HG02623 (cell line): Measurements from ENCODE around the gene RREB1.

ENCODE experiments used
- ATAC-seq: cut with Tn5 transposase; IDR thresholded peaks from one replicate; pipeline ENCODE4 v1.9.1; 2021; ENCODE audit warnings: moderate library complexity; ENCODE audit not compliant: unreplicated experiment

RREB1 gene

DNA sequence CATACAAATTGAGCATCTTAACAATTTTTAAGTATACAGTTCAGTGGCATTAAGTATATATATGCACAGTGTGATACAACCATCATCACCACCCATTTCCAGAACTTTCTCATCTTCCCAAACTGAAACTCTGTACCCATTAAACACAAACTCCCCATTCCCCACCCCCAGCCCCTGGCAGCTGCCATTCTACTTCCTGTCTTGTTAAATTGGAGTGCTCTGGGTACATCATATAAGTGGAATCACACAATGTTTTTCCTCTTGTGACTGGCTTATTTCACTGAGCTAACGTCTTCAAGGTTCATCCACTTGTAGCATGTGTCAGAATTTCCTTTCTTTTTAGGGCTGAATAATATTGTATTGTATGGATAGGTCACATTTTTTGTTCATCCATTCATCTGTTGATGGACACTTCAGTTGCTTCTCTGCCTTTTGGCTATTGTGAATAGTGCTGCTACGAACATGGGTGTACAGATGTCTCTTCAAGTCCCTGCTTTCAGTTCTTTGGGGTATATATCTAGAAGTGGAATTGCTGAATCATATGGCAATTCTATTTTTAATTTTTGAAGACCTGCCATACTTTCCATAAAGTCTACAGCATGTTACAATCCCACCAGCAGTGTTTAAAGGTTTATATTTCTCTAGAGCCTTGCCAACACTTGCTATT lies 19.6 kb upstream of the RREB1 start:
- no peak for ATAC-seq

DNA sequence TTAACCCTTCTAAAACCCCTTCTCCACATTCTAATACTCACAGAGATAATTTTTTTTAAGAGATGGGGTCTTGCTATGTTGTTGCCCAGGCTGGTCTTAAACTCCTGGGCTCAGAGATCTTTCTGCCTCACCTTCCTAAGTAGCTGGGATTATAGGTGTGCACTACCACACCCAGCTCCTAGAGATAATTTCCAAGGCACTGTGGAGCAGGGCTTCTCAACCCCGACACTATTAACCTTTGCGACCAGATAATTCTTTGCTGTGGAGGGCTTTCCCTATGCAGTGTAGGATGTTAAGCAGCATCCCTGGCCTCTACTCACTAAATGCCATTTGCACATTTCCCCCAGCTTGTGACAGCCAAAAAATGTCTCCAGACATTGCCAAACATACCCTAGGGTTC lies 8.8 kb upstream of the RREB1 start:
- no peak for ATAC-seq

DNA sequence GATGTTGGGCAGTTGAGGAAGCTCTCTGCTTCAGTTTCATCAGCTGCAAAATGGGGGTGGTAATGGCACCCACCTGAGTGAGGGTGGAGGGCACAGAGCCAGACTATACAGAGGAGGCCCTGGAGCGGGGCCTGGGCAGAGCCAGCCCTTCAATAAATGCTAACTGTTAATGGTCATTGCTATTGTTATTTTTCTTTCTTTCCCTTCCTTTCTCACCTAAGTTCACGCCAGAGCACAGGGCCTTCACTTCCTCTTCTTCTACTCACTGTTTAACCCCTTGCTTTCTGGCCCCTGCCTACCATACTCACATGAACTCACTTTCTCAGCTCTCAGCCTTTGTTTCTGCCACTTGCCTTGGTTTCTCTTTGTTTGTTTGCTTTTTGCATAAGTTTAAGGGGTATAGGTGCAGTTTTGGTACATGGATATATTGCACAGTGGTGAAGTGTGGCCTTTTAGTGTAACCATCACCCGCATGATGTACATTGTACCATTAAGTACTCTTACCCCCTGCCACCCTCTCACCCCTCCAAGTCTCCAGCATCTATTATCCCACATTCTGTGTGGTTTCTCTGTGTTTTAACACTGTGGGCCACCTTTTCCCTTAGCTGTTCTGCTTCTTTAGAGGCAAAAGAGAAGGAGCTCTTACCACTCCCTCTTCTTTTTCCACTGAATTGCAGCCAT lies 7.5 kb upstream of the RREB1 start:
- no peak for ATAC-seq

DNA sequence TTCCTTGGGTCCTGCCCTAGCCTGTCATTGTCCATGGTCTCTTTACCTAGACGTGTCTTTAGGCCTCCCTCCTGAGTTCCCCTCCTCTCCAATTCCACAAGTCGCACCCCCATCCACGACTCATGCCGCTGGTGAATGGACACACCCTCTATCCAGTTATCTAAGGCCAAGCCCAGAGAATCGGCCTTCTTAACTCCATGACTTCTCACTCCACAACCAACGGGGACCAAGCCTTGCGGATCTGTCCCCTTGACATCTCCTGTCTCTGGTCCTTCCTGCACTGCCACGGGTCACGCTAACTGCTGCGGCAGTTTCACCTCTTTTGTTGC lies 7.0 kb upstream of the RREB1 start:
- ATAC-seq: no peak

DNA sequence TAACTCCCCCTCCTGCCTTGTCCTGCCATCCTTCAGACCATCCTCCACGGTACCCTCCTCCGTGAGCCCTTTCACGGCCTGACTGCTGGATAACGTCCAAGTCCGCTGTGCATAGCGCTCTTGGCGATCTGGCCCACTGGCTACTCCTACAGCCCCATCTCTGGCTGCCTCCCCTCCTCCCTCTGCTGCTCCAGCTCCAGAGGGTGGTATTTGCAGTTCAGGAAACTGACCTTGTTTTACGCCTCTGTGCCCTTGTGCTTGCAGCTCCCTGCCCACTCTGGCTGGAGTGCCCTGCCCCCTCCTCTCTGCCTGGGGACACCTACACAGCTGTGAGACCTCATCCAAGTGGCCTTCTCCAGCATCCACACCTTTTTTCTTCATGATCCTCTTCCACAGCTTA lies 6.5 kb upstream of the RREB1 start:
- no peak for ATAC-seq

DNA sequence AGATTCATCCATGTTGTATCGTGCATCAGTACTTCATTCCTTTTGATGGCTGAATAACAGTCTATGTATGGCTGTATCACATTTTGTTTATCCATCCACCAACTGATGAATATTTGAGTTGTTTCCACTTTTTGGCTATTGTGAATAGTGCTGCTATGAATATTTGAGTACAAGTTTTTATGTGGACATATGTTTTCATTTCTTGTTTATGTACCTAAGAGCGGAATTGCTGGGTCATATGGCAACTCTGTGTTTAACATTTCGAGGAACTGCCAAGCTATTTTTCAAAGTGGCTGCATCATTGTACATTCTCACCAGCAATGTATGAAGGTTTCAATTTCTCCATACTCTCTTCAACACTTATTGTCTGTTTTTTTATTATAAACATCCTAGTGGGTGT lies 3.0 kb upstream of the RREB1 start:
- ATAC-seq: no peak

DNA sequence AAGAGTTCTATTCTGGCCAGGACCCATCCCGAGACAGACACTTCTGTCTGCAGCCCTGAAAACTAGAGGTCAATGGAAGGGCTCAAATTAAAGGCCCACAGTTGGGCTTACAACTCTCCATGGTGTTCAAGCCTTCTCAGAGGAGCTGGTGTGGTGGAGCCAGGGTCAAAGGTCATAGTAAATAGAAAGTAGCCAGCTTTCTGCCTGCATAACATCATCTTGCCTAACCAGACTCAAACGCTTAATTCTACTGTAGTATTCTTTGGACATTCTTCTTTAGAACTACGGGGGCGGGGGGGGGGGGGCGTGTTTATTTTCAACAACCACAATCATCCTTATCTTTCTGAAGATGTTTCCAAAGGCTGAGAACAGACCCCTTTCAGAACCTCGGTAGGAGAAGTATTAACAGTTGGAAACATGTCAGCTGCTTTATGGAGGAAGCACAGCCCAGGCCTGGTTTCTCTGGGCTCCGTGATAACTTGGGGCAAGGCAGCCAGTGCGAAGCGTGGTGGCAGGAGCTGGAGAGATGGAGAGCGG lies 1.5 kb upstream of the RREB1 start:
- no peak for ATAC-seq

DNA sequence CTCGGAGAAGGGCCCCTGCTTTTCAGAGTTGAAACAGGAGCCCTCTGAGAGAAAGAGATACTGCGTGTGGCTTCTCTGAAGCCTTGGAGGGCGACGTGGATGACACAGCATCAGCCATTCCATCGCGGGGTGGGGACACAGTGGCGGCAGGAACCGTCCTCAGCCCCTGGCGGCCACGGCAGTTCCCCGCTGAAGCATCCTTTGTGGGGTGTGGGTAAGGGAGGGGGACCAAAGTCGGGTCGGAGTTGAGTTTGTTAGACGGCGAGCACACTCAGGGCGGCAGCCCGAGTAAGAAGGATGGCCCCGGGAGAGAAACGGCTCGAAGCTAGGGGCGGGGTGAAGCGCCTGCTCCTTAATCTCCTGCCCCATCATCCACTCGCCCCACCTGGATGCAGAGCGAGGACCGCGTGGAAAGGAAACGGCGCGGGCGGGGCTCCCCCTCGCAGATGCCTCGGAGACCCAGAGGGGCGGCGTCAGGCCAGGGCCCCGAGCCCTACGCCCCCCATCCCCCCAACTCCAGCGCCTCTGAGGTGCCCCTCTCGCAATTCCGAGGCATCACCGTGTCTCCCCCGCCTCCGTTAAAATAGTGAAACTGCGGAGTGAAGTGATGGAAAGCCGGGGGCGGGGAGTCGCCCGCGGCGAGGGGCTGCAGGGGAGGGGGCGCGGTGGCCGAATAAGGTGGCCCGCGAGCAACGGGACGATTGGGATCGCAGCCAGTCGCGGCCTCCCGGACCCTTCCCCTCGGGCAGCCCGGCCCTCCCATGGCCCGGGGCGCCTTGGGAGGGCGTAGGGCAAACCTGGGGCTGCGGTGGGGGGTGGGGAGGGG lies 796 bp upstream of the RREB1 start:
- ATAC-seq: peak; percentile 26

DNA sequence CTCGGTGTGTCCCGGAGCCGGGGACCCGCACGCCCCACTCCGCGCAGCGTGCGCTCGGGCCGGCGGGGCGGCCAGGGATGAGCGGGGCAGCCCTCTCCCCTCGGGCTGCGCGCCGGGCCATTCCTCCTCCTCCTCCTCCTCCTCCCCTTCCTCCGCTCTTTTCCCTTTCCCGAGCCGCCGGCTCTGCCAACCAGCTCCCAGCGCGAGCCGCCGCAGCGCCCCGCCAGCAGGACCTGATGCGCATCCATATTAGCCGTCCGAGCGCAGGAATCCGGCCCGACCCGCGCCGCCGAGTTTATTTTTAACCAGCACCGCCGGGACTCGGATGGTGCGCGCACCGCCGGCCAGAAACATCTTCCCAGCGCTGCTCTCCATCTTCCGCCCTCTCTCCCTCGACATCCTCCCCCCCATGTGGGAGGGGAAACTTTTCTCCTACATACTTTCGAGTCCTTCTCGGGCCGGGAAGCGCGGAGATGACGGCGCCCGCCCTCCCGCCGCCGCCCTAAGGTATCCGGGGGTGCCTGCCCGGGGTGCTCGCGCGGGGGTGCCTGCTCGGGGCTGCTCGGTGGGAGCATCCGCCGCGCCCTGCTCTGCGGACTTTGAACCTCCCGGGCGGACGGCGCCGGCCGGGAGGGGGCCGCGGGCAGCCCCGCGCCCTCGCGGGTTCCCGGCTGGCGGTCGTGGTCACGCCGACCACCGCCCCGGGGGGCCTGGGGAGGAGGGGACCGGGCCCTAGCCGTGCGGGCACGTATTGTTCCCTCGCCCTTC lies 619 bp downstream of the RREB1 start:
- ATAC-seq: no peak

DNA sequence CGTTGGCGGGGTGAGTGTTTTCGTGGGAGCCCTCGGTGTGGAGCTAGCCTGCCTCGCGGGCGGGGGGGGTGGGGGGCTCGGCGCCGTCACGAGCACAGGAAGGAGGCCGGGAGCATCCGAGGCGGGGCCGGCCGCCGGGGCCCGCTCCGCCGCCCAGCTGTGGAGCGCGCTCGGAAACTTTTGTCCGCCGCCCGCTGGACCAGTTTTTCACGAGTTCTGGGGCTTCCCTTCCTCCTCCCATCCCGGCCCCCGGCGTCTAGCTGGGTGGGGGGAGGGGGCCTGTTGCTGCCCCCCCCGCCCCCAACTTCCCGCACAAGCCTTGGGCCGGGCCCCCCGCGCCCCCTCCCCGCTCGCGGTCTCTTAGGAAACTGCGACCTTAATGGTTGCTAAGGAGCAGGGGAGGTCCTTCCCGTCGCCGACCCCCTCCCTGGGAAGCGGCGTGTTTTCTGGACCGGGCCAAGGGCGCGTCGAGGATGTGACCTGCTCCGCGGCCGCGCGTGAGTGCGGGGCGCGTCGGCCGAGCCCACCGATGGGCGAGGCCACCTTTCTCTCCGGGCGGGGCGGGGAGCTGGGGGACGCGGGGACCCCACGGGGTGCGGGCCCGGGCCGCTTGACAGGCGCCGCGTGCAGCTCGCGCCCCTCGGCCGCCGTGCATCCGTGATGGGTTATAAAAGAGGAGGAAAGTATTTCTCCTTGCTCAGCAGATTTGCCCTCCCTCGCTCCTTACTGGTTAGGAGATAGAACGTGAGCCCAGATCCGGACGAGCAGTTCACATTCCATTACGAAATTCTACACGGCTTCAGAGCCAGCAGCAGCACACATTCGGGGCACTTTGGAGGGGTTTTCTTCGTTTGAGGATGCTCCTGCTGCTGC lies 1.4 kb downstream of the RREB1 start:
- ATAC-seq: no peak

DNA sequence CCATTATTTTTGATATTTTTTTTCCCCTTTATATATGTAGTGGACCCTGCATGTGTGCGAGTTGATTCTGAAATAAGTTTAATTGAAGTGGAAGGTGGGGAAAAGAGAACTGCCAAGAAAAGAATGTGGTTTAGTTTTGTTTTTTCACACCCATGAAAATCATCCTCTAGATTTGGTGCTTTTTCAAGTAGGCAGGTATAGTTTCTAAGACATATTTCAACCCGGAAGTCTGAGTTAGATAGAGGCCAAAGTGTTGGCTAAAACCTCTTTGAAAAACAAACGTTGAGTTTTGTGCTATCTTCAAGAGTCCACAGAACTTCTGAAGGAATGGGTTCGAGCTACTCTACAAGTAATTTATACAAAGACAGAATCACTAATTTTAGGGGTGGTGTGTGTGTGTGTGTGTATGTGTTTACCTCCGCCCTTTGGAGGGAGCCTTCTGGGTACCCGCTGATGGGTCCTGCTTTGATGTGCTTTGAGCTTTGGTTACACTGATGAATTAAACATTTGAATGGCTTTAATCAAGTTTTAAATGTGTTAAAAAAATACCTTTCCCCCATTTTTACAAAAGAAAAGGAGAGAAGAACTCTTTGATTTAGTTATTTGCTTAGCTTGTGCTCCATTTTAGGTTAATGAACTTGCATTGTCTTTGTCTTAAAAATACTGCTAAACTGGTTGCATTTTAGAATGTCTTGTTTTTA lies 2.5 kb downstream of the RREB1 start:
- ATAC-seq: no peak

DNA sequence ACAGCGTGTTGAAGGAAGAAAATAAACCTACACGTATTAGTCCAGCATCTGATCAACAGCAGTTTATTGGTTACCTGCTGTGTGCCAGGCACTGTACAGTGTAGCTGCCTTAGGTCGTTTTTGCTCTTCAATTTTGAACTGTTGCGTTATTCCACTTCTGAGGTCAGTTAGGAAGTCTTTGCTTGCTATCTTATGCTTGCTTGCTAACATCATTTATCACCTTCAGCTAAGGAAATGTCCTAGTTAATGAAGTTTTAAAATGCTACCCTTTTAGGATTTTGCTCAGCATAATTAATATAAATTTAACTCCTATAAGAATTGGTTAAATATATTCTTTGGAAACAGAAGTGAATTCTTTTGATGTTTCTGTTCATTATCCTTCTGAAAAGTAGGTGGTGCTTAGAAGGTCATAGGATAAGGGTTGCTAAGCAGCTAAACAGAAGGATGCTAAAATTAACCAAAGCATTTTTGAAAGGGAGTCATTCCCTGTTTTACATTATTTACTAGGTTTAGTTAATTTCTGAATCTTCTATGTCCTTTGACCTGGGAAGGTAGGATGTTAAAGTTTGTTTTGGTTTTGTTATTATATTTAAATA lies 3.4 kb downstream of the RREB1 start:
- ATAC-seq: no peak

DNA sequence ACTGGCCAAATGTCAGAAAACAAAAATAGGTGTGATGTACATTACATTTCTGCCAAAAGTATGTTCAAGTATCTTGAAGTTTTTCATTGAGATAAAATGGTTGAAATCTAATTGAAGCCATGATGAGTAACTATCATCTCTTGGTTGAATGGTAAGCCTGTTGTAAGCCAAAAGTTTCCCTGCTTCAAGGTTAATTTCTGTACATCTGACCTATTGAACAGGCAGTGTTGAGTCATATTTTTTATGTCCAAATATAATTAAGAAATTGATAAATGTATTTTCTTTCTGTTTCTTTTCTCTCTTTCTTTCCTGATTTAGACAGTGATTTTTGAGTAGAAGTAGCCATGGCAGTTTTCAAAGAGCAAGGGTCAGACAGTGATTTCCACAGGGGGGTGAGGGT lies 4.4 kb downstream of the RREB1 start:
- ATAC-seq: no peak

DNA sequence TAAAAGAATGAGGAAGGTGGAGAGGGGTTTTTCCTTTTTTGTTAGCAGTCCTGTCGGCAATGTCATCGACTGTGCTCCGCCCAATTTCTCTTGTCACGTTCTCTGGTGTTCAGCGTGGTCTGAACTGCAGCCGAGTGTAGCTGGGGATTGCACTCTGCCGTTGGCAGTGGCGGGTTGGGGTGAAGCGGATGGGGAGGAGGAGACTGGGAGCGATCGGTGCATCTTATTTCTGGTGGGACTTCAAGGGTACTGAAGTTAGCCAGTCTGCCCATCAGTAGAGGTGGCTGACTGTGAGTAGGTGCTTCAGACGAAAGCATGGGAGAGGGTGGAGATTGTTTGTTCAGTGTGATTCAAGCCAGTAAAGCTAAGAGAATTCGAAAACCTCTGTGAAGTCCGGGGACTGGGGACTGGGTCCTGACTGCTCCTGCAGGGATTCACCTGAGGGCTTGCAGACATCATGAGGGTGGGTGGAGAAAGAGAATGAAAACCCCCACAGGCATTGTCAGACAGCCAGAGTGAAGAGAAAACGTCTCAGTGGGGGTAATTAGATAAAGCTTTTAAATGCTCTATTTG lies 5.1 kb downstream of the RREB1 start:
- peak; percentile 38 for ATAC-seq

DNA sequence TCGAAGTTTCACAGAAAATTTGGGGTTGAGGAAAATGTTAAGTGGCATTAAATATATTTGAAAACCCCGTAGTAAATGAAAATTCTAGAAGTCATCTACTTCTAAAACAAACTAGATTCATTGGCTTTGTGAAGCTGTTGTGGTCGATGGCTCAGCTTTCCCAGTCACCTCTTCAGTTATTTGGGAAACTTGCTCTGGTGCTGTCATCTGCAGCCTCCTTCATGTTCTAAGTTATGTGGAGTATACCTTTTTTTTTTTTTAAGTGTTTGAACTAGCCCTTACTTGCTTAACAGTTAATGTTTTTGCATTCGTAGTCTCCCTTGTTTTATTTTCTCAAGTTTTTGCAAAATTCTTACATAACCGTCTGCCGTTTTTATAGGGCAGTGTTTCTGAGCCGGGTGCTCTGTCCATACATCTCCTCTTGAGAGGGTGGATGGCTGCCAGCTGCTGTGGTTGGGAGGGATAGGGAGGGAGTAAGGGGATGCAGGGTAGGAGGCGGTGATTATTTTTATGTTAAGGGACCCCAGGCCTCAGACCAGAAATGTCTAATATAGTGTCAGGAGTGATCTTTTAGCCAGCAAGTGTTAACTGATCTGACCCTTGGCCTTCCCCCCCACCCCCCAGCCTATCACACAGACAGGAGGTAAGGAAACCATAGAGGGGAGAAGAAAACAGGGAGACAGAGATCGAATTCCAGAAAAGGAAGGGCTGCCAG lies 7.1 kb downstream of the RREB1 start:
- ATAC-seq: no peak

DNA sequence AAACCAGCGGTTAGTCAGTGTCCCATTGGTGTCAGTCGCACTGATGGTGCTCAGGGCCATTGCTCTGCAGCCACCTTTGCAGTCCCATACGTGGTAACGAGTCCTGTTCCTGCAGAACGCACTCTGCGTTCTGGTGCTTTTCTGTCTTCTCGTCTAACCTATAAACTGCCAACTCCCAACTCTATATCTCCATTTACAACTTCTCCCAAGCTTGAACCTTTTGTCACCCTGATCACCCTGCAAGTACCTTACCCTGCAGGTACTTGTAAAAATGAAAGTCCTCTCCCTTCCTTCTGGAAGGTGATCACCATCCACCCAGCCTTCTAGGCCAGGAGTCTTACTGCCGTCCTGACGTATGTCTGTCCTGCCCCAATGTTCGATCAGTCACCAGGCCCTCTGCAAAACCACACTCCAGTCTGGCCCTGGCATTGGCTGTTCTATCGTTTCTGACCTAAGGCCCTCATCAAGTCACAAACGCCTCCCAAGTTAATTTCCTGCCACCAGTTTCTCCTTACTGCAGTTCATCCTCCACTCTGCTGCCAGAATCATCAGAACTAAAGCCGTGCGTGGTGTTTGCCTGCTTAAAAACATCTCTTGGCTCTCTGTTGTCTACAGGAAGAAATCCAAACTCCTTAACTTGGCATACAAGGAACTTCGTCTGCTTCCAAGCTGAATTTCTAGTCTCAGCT lies 7.9 kb downstream of the RREB1 start:
- no peak for ATAC-seq

DNA sequence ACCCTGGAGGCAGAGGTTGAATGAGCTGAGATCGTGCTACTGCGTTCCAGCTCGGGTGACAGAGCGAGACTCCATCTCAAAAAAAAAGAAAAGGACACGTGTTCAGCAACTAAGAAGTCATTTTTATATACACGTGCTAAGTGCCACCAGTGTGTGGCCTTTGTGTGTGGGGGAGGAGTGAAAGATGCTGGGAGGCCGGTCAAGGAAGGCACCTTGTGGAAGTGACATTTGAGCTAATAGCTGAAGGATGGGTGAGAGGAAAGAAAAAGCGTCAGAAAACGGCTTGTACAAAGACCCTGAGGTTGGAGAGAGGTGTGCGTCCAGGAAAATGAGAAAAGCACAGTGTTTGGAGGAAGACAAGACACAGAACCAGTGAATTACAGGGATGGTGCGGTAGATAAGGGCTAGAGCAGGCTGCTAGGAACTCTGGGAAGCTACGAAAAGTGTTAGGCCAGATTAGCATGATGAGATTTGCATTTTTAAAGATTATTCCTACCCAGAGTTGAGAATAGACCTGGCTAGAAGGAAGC lies 11.6 kb downstream of the RREB1 start:
- ATAC-seq: no peak
